Mucosa of stomach (tissue), 1 donor: ENCODE results near the gene WDR13.
"Not testable (repeated sequence)": the region's sequence is repeated elsewhere in the genome, so short reads cannot be mapped to it uniquely, and the experiment has no call there.

ENCODE experiments used
- H3K27me3 ChIP-seq: one replicate; pipeline ENCODE4 v1.7.0; 2013; ENCODE audit warnings: mild to moderate bottlenecking, low read length; ENCODE audit not compliant: control insufficient read depth, insufficient read depth
- H3K36me3 ChIP-seq: one replicate; pipeline ENCODE4 v1.7.0; 2013; ENCODE audit warnings: low read length; ENCODE audit not compliant: control insufficient read depth, insufficient read depth
- H3K4me1 ChIP-seq: one replicate; pipeline ENCODE4 v1.7.0; 2013; ENCODE audit warnings: mild to moderate bottlenecking, low read length; ENCODE audit not compliant: control insufficient read depth, insufficient read depth
- H3K4me3 ChIP-seq: one replicate; pipeline ENCODE4 v1.7.0; 2013; ENCODE audit warnings: low read length
- H3K9ac ChIP-seq: one replicate; pipeline ENCODE4 v1.7.0; 2013; ENCODE audit warnings: mild to moderate bottlenecking, low read length, moderate library complexity
- H3K9me3 ChIP-seq: one replicate; pipeline ENCODE4 v1.7.0; 2013; ENCODE audit warnings: mild to moderate bottlenecking, low read length, moderate library complexity; ENCODE audit not compliant: control insufficient read depth
- donor health status: Pancreatic carcinoma.

Gene WDR13

DNA sequence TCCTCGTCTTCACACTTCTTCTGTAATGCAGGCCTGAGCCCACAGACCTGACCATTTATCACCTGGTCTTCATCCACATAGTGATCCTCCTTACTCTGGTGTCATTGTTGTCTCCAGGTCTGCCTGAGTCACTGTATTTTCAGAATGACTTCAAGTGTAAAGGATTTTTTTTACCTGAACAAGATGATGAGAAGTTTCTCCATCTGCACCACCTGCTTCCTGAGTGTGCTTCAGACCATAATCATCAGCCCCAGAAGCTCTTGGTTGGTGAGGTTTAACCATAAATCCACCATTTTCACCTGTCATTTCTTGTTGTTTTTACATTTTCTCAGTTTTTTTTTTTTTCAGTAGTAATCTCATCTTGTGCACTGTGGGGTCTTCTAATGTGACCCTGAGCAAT is 39.0 kb downstream of the WDR13 start:
- no peak overlapping the region for H3K9ac ChIP-seq

DNA sequence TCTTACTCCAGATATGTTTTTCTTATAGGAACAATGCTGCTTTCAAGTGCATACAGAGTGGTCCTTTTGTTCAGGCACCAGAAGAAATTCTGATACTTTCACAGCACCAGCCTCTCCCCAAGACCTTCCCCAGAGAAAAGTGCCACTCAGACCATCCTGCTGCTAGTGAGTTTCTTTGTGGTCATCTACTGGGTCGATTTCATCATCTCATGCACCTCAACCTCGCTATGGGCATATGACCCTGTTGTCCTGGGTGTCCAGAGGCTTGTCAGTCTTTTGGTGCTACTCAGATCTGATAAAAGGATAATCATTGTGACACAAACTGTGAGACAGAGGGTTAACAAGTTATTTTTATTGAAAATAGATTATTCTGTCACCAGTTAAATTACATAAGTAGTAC is 39.5 kb downstream of the WDR13 start:
- peaks cover 5% of the 10 kb centered on the region for H3K4me1 ChIP-seq

More for the DNA sequence above, 39.0 kb downstream of the WDR13 start:
- no peaks in the 10 kb centered on the region for H3K27me3 ChIP-seq
- no peaks in the 10 kb centered on the region for H3K9me3 ChIP-seq
- H3K36me3 ChIP-seq: no peaks in the 10 kb centered on the region
- H3K4me3 ChIP-seq: no peak overlapping the region
- H3K4me1 ChIP-seq: peaks cover 7% of the 10 kb centered on the region

DNA sequence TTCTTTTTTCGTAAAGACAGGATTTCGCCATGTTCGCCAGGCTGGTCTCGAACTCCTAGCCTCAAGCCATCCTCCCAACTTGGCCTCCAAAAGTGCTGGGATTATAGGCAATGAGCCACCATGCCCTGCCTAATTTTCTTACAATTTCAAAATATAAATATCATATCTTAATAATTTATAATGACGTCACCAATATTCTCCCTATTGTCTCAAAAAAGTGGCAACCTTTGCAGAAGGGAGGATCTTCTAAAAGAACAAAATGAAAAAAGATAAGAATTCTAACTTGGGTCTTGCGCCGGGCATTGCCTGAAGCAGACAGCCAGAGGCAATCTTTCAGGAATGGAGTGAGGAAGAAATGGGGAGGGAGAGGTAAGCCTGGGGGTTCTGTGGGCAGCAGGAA is 48.4 kb downstream of the WDR13 start:
- H3K4me1 ChIP-seq: no peaks in the 10 kb centered on the region
- no peak overlapping the region for H3K9ac ChIP-seq
- H3K9me3 ChIP-seq: no peaks in the 10 kb centered on the region
- H3K4me3 ChIP-seq: no peak overlapping the region
- H3K27me3 ChIP-seq: no peaks in the 10 kb centered on the region
- no peaks in the 10 kb centered on the region for H3K36me3 ChIP-seq

More for the DNA sequence above, 39.5 kb downstream of the WDR13 start:
- H3K27me3 ChIP-seq: no peaks in the 10 kb centered on the region
- no peak overlapping the region for H3K4me3 ChIP-seq
- no peaks in the 10 kb centered on the region for H3K36me3 ChIP-seq
- H3K9ac ChIP-seq: no peak overlapping the region
- H3K9me3 ChIP-seq: no peaks in the 10 kb centered on the region

DNA sequence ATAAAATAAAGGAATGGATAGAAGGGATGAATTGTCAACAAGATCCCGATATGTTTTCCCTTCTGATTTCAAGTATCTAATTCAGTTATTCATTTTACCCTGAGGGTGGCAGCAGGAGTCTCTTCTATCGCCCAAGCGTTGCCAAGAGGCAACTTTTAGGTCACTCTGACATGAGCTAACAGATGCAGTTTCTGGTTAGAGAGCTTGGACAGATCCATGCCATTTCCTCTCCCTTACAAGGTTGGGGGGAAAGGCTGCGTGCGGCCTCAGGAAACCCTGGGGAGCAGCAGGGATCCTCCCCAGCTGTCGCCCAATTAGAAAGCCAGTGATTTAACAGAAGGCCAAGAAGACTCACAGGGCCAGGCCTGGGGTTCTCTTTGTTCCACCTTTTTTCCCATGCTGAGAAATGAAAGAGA is 51.1 kb downstream of the WDR13 start:
- Histone ChIP-seq H3K9me3 (no peaks in the 10 kb centered on the region), H3K4me1 (no peaks in the 10 kb centered on the region), H3K4me3 (no peak overlapping the region), H3K27me3 (no peaks in the 10 kb centered on the region), H3K9ac (no peak overlapping the region), H3K36me3 (no peaks in the 10 kb centered on the region)

DNA sequence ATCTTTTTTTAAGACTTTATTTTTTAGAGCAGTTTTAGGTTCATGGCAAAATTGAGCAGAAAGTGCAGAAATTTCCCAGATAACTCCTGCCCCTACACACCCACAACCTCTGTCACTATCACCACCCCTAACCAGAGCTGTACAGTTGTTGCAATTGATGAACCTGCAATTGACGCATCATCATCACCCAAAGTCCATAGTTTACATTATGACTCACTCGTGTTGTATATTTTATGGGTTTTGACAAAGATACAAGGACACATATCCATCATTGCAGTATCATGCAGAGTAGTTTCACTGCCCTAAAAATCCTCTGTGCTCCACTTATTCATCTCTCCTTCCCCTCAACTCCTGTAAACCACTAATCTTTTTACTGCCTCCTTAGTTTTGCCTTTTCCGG is 51.8 kb downstream of the WDR13 start:
- Histone ChIP-seq H3K27me3 (no peaks in the 10 kb centered on the region), H3K4me1 (no peaks in the 10 kb centered on the region), H3K4me3 (no peak overlapping the region), H3K36me3 (no peaks in the 10 kb centered on the region), H3K9me3 (no peaks in the 10 kb centered on the region), H3K9ac (no peak overlapping the region)

DNA sequence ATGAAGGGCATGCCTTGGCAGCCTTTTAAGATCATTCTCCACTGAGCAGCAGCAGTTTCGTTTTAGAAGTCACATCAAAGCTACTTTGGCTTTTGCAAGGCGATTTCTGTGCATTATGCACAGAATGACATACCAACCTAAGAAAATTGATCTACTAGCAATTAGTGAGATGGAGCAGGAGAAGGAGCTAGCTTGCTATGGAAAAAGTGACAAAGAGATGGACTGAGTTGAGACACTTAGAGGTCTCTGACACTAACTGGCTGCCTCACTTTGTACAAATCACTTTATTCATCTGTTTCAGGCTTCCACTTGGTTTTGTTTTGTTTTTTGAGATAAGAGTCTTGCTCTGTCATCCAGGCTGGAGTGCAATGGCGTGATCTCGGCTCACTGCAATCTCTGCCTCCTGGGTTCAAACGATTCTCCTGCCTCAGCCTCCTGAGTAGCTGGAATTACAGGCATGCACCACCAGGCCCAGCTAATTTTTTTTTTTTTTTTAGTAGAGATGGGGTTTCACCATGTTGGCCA is 54.8 kb downstream of the WDR13 start:
- not testable (repeated sequence) for H3K27me3 ChIP-seq, H3K36me3 ChIP-seq, H3K4me1 ChIP-seq, H3K9ac ChIP-seq, H3K4me3 ChIP-seq, H3K9me3 ChIP-seq

DNA sequence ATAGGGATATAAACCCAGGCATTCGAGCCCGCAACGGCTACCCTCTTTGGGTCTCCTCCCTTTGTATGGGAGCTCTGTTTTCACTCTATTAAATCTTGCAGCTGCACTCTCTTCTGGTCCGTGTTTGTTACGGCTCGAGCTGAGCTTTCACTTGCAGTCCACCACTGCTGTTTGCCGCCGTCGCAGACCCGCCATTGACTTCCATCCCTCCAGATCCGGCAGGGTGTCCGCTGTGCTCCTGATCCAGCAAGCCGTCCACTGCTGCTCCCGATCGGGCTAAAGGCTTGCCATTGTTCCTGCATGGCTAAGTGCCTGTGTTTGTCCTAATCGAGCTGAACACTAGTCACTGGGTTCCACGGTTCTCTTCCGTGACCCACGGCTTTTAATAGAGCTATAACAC is 57.5 kb downstream of the WDR13 start:
- H3K4me3 ChIP-seq, H3K9ac ChIP-seq, H3K9me3 ChIP-seq, H3K36me3 ChIP-seq, H3K4me1 ChIP-seq, H3K27me3 ChIP-seq: not testable (repeated sequence)
